ENCODE data around the gene NEUROD2.

- TF ChIP-seq CTCF (IDR thresholded peaks at IDR 0.05) (no peak), POLR2AphosphoS5 (IDR thresholded peaks at IDR 0.05) (no peak), POLR2A (IDR thresholded peaks at IDR 0.05) (no peak), EP300 (IDR thresholded peaks at IDR 0.05) (no peak)
Observed at GRCh38 chr17:39617100-39617445, 9.4 kb upstream of the NEUROD2 start.
